Stimulated activated CD8-positive, alpha-beta memory T cell treated with anti-CD3 and anti-CD28 coated beads, Interleukin-15, amount 100 ng/mL, for 24 hours (primary cell): Measurements from ENCODE around the gene BTRC.

Experiments used
- DNase-seq: peaks from one replicate; pipeline ENCODE4 v3.0.0-alpha.2; 2020; ENCODE audit warnings: low read depth

BTRC gene

GRCh38 chr10:101446071-101446470 lies 92.1 kb downstream of the BTRC start:
- no peak for DNase-seq

- no peak for DNase-seq
These were observed 93.0 kb downstream of the BTRC start for GRCh38 chr10:101446947-101447346.

- DNase-seq, result no peak
These were observed 93.5 kb downstream of the BTRC start for GRCh38 chr10:101447477-101447876.

GRCh38 chr10:101450277-101451080 lies 96.5 kb downstream of the BTRC start:
- no peak for DNase-seq

- DNase-seq, result no peak
These were observed 97.3 kb downstream of the BTRC start for GRCh38 chr10:101451261-101451660.

GRCh38 chr10:101451667-101452069 lies 97.7 kb downstream of the BTRC start:
- no peak for DNase-seq

- no peak for DNase-seq
These were observed 98.2 kb downstream of the BTRC start for GRCh38 chr10:101452176-101452575.

GRCh38 chr10:101452593-101452992 lies 98.6 kb downstream of the BTRC start:
- DNase-seq, result no peak

- DNase-seq, result no peak
These were observed 99.4 kb downstream of the BTRC start for GRCh38 chr10:101453318-101453717.

GRCh38 chr10:101453791-101454718 lies 100.1 kb downstream of the BTRC start:
- DNase-seq, result no peak

GRCh38 chr10:101458869-101459268 lies 104.9 kb downstream of the BTRC start:
- no peak for DNase-seq

GRCh38 chr10:101464082-101464481 lies 110.1 kb downstream of the BTRC start:
- DNase-seq, result no peak

- DNase-seq, result no peak
These were observed 110.6 kb downstream of the BTRC start for GRCh38 chr10:101464599-101464998.

GRCh38 chr10:101466016-101466912 lies 112.3 kb downstream of the BTRC start:
- no peak for DNase-seq

- DNase-seq, result no peak
These were observed 113.4 kb downstream of the BTRC start for GRCh38 chr10:101467286-101467770.

GRCh38 chr10:101468159-101468558 lies 114.2 kb downstream of the BTRC start:
- no peak for DNase-seq

GRCh38 chr10:101476383-101476782 lies 122.4 kb downstream of the BTRC start:
- DNase-seq, result no peak

- DNase-seq, result no peak
These were observed 125.0 kb downstream of the BTRC start for GRCh38 chr10:101478956-101479355.

- DNase-seq, result no peak
These were observed 127.3 kb downstream of the BTRC start for GRCh38 chr10:101481256-101481655.

GRCh38 chr10:101482568-101482967 lies 128.6 kb downstream of the BTRC start:
- DNase-seq, result no peak

- no peak for DNase-seq
These were observed 130.3 kb downstream of the BTRC start for GRCh38 chr10:101484175-101484745.
